Measurements from ENCODE around the gene ROCK2. TPM values are rescaled to one million over a fixed set of nuclear protein-coding genes. Genes with fewer than 3 reads are reported as not detected.

Gene ROCK2
- total and polyA plus RNA-seq, 2 of the 13 experiments (the other 11 are each of a cell fraction or from before 2014, with no cell fraction given), result 38.1 to 119 TPM

- TF ChIP-seq ATF1 (CRISPR knock-in tag; IDR thresholded peaks at IDR 0.05), result 0 out of 2 replicates have a peak, but pooled peaks have one; percentile 49
- peak; percentile 51; the same call in 1 of the 2 replicates for TF ChIP-seq ZNF710 (CRISPR knock-in tag; IDR thresholded peaks at IDR 0.05; ENCODE audit: borderline replicate concordance)
- TF ChIP-seq UBTF (CRISPR knock-in tag; IDR thresholded peaks at IDR 0.05), result peak; percentile 36; the same call in 1 of the 2 replicates
- no peak for TF ChIP-seq CBX1 (IDR thresholded peaks at IDR 0.05; ENCODE audit: low read depth)
- TF ChIP-seq CREB3 (CRISPR knock-in tag; IDR thresholded peaks at IDR 0.05), result no peak
- peak; percentile 40; the same call in 1 of the 2 replicates for TF ChIP-seq TOE1 (CRISPR knock-in tag; IDR thresholded peaks at IDR 0.05)
- no peak for TF ChIP-seq U2AF2 (IDR thresholded peaks at IDR 0.05; ENCODE audit: low read depth, low read length)
- peak; percentile 90 for TF ChIP-seq RARA (CRISPR knock-in tag; IDR thresholded peaks at IDR 0.05)
- TF ChIP-seq, protein P1, sequence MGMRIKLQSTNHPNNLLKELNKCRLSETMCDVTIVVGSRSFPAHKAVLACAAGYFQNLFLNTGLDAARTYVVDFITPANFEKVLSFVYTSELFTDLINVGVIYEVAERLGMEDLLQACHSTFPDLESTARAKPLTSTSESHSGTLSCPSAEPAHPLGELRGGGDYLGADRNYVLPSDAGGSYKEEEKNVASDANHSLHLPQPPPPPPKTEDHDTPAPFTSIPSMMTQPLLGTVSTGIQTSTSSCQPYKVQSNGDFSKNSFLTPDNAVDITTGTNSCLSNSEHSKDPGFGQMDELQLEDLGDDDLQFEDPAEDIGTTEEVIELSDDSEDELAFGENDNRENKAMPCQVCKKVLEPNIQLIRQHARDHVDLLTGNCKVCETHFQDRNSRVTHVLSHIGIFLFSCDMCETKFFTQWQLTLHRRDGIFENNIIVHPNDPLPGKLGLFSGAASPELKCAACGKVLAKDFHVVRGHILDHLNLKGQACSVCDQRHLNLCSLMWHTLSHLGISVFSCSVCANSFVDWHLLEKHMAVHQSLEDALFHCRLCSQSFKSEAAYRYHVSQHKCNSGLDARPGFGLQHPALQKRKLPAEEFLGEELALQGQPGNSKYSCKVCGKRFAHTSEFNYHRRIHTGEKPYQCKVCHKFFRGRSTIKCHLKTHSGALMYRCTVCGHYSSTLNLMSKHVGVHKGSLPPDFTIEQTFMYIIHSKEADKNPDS (CRISPR knock-in tag; IDR thresholded peaks at IDR 0.05), result peak; percentile 30; the same call in 1 of the 2 replicates
- no peak for TF ChIP-seq GABPA (IDR thresholded peaks at IDR 0.05; ENCODE audit: low read depth, low read length)
- peak; percentile 41; the same call in 1 of the 2 replicates for TF ChIP-seq GABPA (CRISPR knock-in tag; IDR thresholded peaks at IDR 0.05; ENCODE audit: low read depth)
- TF ChIP-seq, protein P2, sequence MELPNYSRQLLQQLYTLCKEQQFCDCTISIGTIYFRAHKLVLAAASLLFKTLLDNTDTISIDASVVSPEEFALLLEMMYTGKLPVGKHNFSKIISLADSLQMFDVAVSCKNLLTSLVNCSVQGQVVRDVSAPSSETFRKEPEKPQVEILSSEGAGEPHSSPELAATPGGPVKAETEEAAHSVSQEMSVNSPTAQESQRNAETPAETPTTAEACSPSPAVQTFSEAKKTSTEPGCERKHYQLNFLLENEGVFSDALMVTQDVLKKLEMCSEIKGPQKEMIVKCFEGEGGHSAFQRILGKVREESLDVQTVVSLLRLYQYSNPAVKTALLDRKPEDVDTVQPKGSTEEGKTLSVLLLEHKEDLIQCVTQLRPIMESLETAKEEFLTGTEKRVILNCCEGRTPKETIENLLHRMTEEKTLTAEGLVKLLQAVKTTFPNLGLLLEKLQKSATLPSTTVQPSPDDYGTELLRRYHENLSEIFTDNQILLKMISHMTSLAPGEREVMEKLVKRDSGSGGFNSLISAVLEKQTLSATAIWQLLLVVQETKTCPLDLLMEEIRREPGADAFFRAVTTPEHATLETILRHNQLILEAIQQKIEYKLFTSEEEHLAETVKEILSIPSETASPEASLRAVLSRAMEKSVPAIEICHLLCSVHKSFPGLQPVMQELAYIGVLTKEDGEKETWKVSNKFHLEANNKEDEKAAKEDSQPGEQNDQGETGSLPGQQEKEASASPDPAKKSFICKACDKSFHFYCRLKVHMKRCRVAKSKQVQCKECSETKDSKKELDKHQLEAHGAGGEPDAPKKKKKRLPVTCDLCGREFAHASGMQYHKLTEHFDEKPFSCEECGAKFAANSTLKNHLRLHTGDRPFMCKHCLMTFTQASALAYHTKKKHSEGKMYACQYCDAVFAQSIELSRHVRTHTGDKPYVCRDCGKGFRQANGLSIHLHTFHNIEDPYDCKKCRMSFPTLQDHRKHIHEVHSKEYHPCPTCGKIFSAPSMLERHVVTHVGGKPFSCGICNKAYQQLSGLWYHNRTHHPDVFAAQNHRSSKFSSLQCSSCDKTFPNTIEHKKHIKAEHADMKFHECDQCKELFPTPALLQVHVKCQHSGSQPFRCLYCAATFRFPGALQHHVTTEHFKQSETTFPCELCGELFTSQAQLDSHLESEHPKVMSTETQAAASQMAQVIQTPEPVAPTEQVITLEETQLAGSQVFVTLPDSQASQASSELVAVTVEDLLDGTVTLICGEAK (IDR thresholded peaks at IDR 0.05), result no peak
- TF ChIP-seq, protein P2 (CRISPR knock-in tag; IDR thresholded peaks at IDR 0.05), result peak; percentile 63; the same call in 1 of the 2 replicates
Measured at GRCh38 chr2:11366326-11366741, 21.9 kb upstream of the ROCK2 start (continued).

Measured in HepG2 (cell line).